GM23338 (cell line): ENCODE measurements around the gene GPC6. TPM values are rescaled to one million over a fixed set of nuclear protein-coding genes. Genes with fewer than 3 reads are reported as not detected.

Experiments
- ATAC-seq: fragments of 200-7000 bp; cut with Tn5 transposase; 3 replicates; pipeline ENCODE4 v1.9.1; 2020
- DNase-seq: peaks from one replicate; pipeline ENCODE4 v3.0.0-alpha.2; 2015; ENCODE audit warnings: low spot score
- H2AFZ ChIP-seq: fragments of 200-600 bp; sonication (generic); 2 replicates; pipeline ENCODE4 v1.8.0; 2016; ENCODE audit warnings: antibody characterized with exemption, mild to moderate bottlenecking, moderate library complexity
- H3F3A ChIP-seq: fragments of 200-600 bp; sonication (generic); replicated peaks from 2 replicates; pipeline ENCODE4 v1.8.0; 2017; ENCODE audit warnings: antibody characterized with exemption, mixed run types, low read depth
- H3K27ac ChIP-seq: fragments of 200-600 bp; sonication (generic); 2 replicates; pipeline ENCODE4 v1.6.1; 2016; ENCODE audit warnings: low read depth
- H3K27me3 ChIP-seq: fragments of 200-600 bp; sonication (generic); 2 replicates; pipeline ENCODE4 v1.8.0; 2016; ENCODE audit warnings: mild to moderate bottlenecking, mixed run types, moderate library complexity; ENCODE audit not compliant: insufficient read depth
- H3K36me3 ChIP-seq: fragments of 200-600 bp; sonication (generic); 2 replicates; pipeline ENCODE4 v1.8.0; 2016; ENCODE audit warnings: mild to moderate bottlenecking; ENCODE audit not compliant: insufficient read depth
- H3K4me1 ChIP-seq: fragments of 200-600 bp; sonication (generic); 2 replicates; pipeline ENCODE4 v1.8.0; 2016; ENCODE audit warnings: mild to moderate bottlenecking, moderate library complexity; ENCODE audit not compliant: insufficient read depth
- H3K4me2 ChIP-seq: fragments of 200-600 bp; sonication (generic); 2 replicates; pipeline ENCODE4 v1.7.1; 2017; ENCODE audit warnings: mixed run types
- H3K4me3 ChIP-seq: fragments of 200-600 bp; sonication (generic); 2 replicates; pipeline ENCODE4 v1.6.1; 2016; ENCODE audit warnings: mixed run types
- H3K79me2 ChIP-seq: fragments of 200-600 bp; sonication (generic); replicated peaks from 2 replicates; pipeline ENCODE4 v1.8.0; 2017; ENCODE audit warnings: mild to moderate bottlenecking; ENCODE audit not compliant: insufficient read depth
- H3K9me2 ChIP-seq: fragments of 200-600 bp; sonication (generic); 2 replicates; pipeline ENCODE4 v1.8.0; 2017; ENCODE audit not compliant: insufficient read depth
- H4K20me1 ChIP-seq: fragments of 200-600 bp; sonication (generic); replicated peaks from 2 replicates; pipeline ENCODE4 v1.8.0; 2017; ENCODE audit warnings: mild to moderate bottlenecking; ENCODE audit not compliant: insufficient read depth
- H3K27ac Mint-ChIP-seq: 2 replicates; pipeline ENCODE4 v1.8.0; 2020; ENCODE audit warnings: inconsistent platforms, mild to moderate bottlenecking, moderate library complexity, mixed read lengths
- H3K27me3 Mint-ChIP-seq: 3 replicates; pipeline ENCODE4 v1.8.0; 2022; ENCODE audit warnings: low read depth, mild to moderate bottlenecking, moderate library complexity, mixed read lengths, inconsistent platforms; ENCODE audit not compliant: insufficient read depth, poor library complexity
- H3K36me3 Mint-ChIP-seq: 3 replicates; pipeline ENCODE4 v1.8.0; 2021; ENCODE audit warnings: low read depth, mild to moderate bottlenecking, inconsistent platforms, moderate library complexity, mixed read lengths
- H3K4me1 Mint-ChIP-seq: 3 replicates; pipeline ENCODE4 v1.8.0; 2020; ENCODE audit warnings: mild to moderate bottlenecking, inconsistent platforms, mixed read lengths
- H3K4me3 Mint-ChIP-seq: 3 replicates; pipeline ENCODE4 v1.8.0; 2021; ENCODE audit warnings: moderate library complexity, mild to moderate bottlenecking, inconsistent platforms, mixed read lengths
- H3K9me3 Mint-ChIP-seq: 3 replicates; pipeline ENCODE4 v1.8.0; 2020; ENCODE audit warnings: moderate library complexity, mild to moderate bottlenecking, inconsistent platforms, mixed read lengths
- EZH2phosphoT487 ChIP-seq: fragments of 200-600 bp; sonication (generic); IDR thresholded peaks from one replicate; pipeline ENCODE4 v1.8.1; 2018; ENCODE audit warnings: antibody characterized with exemption; ENCODE audit not compliant: unreplicated experiment
- ZNF462 ChIP-seq: fragments of 250-450 bp; sonication (Bioruptor Pico); IDR thresholded peaks from 2 replicates; pipeline ENCODE4 v1.5.0; 2020; ENCODE audit warnings: mild to moderate bottlenecking, moderate library complexity
- polyA plus RNA-seq: library from polyadenylated mRNA; unstranded; fragments of >200 nt; fragmentation: Nextera tagmentation; extraction: Ambion mirVana; gene quantifications from 2 replicates; pipeline ENCODE4 v1.2.1, GENCODE V29; 2016
- total RNA-seq: library from RNA; depleted of rRNA; stranded (reverse); fragments of >200 nt; shearing (Covaris generic); gene quantifications from 2 replicates; pipeline ENCODE4 v1.2.3, GENCODE V29; 2014
- TF ChIP-seq, protein P1 (sequence below): IDR thresholded peaks from one replicate; pipeline ENCODE4 v1.6.1; 2018; ENCODE audit warnings: antibody characterized with exemption; ENCODE audit not compliant: unreplicated experiment

GPC6 gene
- total and polyA plus RNA-seq, 2 experiments from 2014 or later, result 6.4 to 28.6 TPM

DNA sequence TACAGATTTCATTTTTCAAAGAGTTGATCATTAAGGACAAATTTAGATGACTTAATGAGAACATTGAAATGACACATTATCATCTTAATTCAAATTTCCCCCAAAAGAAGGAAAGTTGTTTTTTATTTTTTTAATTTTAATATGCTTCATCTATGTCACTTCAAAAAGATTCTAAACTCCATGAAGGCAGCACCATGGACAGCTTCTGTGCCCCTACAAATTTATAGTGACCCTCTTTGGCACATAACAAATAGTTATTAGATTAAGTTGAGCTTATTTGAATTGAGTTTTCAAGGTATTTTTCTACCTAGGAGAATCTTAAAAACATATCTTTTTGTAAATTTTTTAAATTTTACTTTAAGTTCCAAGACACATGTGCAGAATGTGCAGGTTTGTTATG lies 1054.2 kb downstream of the GPC6 start:
- ATAC-seq (no peak), DNase-seq (no peak)
- Histone ChIP-seq H3K4me2 (no peak overlapping the region), H3K79me2 (no peaks in the 10 kb centered on the region), H3K4me3 (no peak overlapping the region), H3K27ac (no peak overlapping the region), H2AFZ (no peak overlapping the region), H3K9me2 (no peaks in the 10 kb centered on the region), H3K36me3 (no peaks in the 10 kb centered on the region), H3K4me1 (no peaks in the 10 kb centered on the region), H3K27me3 (no peaks in the 10 kb centered on the region), H4K20me1 (no peaks in the 10 kb centered on the region; the same call in 1 of the 2 replicates), H3F3A (no peaks in the 10 kb centered on the region)
- H3K27ac Mint-ChIP-seq, result no peak overlapping the region
- TF ChIP-seq, protein P1, sequence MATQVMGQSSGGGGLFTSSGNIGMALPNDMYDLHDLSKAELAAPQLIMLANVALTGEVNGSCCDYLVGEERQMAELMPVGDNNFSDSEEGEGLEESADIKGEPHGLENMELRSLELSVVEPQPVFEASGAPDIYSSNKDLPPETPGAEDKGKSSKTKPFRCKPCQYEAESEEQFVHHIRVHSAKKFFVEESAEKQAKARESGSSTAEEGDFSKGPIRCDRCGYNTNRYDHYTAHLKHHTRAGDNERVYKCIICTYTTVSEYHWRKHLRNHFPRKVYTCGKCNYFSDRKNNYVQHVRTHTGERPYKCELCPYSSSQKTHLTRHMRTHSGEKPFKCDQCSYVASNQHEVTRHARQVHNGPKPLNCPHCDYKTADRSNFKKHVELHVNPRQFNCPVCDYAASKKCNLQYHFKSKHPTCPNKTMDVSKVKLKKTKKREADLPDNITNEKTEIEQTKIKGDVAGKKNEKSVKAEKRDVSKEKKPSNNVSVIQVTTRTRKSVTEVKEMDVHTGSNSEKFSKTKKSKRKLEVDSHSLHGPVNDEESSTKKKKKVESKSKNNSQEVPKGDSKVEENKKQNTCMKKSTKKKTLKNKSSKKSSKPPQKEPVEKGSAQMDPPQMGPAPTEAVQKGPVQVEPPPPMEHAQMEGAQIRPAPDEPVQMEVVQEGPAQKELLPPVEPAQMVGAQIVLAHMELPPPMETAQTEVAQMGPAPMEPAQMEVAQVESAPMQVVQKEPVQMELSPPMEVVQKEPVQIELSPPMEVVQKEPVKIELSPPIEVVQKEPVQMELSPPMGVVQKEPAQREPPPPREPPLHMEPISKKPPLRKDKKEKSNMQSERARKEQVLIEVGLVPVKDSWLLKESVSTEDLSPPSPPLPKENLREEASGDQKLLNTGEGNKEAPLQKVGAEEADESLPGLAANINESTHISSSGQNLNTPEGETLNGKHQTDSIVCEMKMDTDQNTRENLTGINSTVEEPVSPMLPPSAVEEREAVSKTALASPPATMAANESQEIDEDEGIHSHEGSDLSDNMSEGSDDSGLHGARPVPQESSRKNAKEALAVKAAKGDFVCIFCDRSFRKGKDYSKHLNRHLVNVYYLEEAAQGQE, result peak; percentile 60
- no peak for TF ChIP-seq ZNF462
- no peak for TF ChIP-seq EZH2phosphoT487
- H3K4me3 Mint-ChIP-seq, result no peak overlapping the region
- H3K36me3 Mint-ChIP-seq, result peaks cover 8% of the 10 kb centered on the region; the same call in 1 of the 3 replicates
- H3K9me3 Mint-ChIP-seq, result peaks cover 7% of the 10 kb centered on the region; the same call in 2 of the 3 replicates
- H3K27me3 Mint-ChIP-seq, result no peaks in the 10 kb centered on the region
- H3K4me1 Mint-ChIP-seq, result no peaks in the 10 kb centered on the region
